Stimulated activated CD4-positive, alpha-beta T cell treated with anti-CD3 and anti-CD28 coated beads, Interleukin-12 subunit alpha, Interleukin-12 subunit beta, amount 100 ng/mL, for 4 hours (primary cell): Measurements from ENCODE around the gene MTHFD1L.

Experiments used
- DNase-seq: peaks from one replicate; pipeline ENCODE4 v3.0.0-alpha.2; 2020

The MTHFD1L gene

GRCh38 chr6:151051164-151051563 is 185.7 kb downstream of the MTHFD1L start:
- no peak for DNase-seq

DNA sequence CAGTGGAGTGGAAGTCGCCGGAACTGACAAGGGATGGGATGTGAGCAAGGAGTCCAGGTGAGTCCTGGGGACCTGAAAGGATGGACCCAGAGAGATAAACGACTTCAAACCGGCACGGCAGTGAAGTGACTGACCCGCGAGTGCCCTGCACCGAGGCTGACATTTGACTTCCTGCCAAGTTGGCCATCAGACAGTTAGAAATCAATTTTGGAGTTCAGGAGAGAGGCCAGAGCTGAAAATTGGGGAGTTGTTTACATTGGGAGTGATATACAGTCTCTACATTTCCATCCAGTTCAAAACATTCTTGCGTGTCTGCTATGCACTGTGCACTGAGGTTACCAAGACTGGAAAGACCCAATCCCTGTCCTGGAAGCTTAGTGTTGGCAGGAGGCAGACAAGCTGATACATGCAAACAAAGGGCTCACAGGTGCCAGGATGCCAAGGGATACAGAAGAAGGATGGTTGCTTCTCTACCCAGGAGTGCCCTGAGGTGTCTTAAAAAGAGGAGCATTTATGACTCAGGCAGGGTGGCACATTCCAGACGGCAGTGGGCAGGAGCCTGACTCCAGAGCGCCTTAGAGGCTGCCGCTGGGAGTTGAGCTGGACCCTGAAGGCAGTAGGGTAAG is 186.6 kb downstream of the MTHFD1L start:
- no peak for DNase-seq

- DNase-seq = no peak
Observed at GRCh38 chr6:151054306-151054705, 188.8 kb downstream of the MTHFD1L start.

DNA sequence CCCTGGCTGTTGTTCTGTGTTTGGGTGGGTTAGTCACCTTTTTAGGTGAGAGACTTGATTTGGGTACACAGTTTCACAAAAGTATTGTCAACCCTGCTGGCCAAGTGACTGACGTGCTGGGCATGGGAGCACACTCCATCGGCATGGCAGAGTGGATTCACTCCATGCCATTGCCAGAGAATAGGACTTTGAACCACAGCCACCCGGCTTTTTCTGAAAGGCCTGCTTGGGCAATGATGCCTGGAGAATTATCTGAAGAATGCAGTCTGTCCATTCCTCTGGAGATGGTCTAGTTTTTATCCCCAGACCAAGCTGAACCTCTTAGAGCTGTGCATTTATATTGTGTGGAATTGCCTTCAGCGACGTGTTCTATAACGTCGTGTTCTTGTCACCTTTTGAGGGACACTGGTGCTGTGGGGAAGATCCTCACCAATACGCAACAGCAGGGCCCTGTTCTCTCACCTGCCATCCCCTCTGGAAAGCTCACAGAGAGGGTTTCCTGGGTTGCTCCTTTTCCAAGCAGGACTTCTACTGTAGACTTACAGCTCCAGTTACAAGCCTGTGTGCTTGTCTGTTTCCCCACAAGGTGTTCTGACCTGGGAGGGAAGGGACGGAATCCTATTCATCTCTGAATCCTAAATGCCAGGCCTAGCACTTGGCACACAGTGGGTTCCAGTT is 190.9 kb downstream of the MTHFD1L start:
- no peak for DNase-seq

DNA sequence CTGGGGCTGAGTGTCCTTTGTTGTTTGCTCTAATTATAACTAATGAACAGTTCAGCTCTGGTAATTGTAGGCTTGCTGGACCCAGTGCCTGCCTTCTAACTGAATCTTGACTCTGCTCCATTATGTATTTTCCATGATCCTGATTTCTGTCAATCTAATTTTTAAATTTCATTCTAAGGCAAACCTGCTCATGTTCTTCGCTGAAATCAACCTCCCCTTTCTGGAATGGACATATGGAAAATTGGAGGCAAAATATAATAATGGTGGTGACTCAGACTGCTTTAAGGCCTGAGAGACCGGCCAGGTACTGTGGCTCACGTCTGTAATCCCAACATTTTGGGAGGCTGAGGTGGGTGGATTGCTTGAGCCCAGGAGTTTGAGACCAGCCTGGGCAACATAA is 191.6 kb downstream of the MTHFD1L start:
- no peak for DNase-seq

- DNase-seq = no peak
Observed at GRCh38 chr6:151058021-151058733, 192.7 kb downstream of the MTHFD1L start.

DNA sequence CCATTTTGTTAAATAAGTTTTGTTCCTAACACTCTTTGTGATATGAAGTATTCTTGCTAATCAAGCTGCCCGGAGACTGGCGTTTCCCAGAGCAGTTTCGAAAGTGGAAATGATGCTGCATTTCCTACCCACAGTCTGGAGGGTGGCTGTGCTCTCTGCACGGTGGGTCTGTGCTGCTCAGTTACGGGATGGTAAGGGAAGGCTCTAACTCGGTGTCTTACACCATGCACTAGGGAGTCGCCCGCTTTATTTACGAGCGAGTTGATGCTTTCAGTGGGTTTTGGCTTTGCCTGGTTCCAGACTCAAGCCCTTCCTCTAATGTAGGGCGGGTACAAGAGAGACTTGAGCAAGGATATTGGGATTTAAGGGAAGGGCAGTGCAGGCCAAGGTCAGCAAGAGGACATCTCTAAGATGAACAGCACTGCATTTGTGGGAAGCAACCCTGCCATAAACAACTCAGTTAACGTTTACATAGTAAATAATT is 194.2 kb downstream of the MTHFD1L start:
- DNase-seq = no peak

GRCh38 chr6:151060096-151060765 is 194.7 kb downstream of the MTHFD1L start:
- no peak for DNase-seq

GRCh38 chr6:151060766-151061531 is 195.4 kb downstream of the MTHFD1L start:
- DNase-seq = no peak

GRCh38 chr6:151063352-151063751 is 197.8 kb downstream of the MTHFD1L start:
- DNase-seq = no peak

- no peak for DNase-seq
Observed at GRCh38 chr6:151063842-151064647, 198.5 kb downstream of the MTHFD1L start.

DNA sequence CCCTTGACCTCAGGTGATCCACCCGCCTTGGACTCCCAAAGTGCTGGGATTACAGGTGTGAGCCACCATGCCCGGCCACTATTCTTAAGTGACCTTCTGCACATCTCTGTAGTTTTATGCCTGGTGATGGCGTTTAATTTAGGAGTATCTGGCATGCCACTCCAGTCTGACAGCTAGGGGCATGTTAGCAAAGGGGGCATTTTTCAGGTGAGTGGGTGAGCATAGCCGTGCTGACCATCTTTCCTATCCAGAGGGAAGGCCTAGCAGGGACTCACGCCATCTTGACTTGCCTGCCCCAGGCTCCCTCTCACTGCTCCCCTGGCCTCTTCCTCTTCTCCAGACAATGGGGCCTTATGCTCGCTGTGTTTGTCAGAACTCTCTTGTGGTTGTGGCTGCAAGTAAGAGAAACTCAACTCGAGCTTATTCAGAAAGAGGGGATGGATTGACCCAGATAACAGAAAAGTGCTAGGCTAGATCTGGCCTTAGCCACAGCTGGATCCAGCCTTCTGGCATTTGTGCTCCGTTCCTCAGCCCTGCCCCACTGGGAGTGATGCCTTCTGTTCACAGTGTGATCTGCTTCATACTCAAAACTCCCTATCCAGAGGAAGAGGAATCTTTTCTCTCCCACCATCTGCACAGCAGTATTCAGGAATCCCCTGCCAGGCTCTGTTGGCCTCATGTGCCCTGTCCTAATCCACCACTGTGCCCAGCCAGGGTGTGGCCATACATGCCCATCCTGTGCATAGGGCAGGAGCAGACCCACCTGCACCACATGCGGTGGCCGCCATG is 199.7 kb downstream of the MTHFD1L start:
- DNase-seq = no peak

DNA sequence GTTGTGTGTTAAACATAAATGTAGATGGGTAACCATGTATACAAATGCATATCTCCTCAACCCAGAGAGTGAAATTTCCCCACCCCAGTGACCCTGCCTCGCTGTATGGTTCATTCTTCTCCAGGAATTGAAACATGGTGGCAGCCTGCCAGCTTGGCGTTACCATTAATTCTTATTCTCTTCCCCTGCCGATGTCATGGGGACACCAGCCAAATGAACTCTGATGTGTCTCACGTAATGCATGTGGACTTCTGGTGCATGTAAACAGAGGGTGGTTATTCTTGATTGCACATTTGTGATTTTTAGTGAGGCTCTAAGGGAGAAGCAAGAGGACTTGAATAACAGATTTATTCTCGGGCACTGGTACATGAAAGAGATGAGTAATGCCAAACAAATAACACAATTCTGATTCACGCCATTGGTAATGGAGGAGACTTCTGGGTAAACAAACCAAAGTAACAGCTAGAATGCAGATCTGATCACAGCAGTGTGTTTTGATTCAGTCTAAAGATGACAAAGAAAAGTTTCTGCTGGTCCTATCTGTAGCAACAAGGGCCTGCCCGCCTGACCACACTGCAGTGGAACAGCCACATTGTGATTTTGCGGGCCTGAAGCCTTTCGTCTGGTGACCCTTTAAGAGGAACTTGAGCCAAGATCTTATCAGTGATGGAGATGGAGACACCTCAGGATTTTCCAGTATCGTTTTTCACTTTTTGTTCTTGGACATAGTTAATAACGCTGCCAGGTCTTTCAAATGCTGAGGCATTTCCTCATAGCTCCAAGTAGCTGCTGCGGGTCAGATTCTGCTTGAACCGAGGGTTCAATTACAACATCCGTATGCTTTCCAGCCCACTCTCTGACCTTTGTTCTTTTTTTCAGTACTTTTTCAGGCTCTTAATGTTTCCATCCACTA is 202.4 kb downstream of the MTHFD1L start:
- DNase-seq = no peak

- DNase-seq = no peak
Observed at GRCh38 chr6:151068761-151069312, 203.3 kb downstream of the MTHFD1L start.

GRCh38 chr6:151069641-151070040 is 204.1 kb downstream of the MTHFD1L start:
- DNase-seq = no peak

DNA sequence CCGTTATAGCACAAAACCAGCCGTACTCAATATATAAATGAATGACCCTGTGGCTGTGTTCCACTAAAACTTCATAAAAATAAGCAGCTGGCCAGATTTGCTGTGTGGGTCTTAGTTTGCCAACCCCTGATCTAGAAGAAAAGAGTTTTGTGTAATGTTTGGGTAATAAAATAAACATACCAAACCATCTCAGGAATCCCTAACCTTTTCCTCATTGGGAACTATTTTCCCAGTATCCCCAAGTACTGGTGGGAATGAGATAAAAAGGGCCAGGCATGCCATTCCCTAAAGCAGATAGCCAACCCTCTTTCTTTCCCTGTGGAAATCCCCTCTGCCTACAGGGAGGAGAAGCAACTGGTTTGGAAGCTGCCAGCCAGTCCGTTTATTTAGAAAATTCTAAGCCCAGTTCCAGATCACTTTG is 205.1 kb downstream of the MTHFD1L start:
- no peak for DNase-seq

DNA sequence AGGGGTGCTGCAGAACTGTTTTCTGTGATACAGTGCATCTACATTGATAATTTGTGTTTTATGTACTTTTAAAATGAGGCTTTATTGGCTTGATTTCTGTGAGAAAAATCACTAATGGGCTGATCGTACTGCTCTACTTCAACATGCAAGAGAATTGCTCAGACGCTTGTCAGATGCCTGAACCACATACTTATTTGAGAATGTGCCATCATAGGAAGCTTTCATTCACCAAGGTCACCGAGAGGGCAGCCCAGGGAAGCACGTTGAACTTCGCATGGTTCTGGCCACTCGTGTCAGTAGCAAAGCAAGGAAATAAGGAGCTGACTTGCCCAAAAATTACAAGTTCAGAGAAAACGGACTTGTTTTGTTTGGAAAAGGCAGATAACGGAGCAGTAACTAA is 205.8 kb downstream of the MTHFD1L start:
- DNase-seq = no peak

DNA sequence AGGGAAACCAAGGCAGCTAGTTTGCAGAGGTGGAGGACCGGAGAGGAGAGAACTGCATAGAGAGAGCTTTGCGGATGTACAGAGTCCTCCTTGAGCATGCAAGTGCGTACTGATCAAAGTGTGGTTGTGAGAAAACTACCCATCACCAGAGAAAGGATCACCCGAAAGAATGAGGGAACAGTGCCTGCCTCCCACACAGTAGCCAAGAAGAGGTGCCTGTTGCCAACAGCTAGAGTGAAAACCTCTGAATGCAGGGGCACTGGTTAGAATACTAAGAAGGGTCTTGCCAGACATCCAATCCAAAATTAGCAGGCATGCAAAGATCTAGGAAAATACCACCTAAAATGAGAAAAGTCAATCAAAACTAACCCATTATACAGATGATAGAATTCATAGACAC is 207.6 kb downstream of the MTHFD1L start:
- DNase-seq = no peak

- no peak for DNase-seq
Observed at GRCh38 chr6:151073701-151074100, 208.2 kb downstream of the MTHFD1L start.
